Prostate gland (tissue), 2 donors: Measurements from ENCODE around the gene PPP2R5C. TPM values are rescaled to one million over a fixed set of nuclear protein-coding genes. Genes with fewer than 3 reads are reported as not detected.
A peak's percentile ranks its signal among the peaks of the same experiment; 100 is the strongest.

Experiments used
- DNase-seq: peaks from one replicate; pipeline ENCODE4 v3.0.0-alpha.2; 2019; ENCODE audit warnings: low spot score
- H3K27ac ChIP-seq, 2 donors: fragments of 200-600 bp; sonication (generic); 2 replicates each; pipeline ENCODE4 v1.5.1; 2017 to 2019
- H3K27me3 ChIP-seq: fragments of 200-600 bp; sonication (generic); replicated peaks from 2 replicates; pipeline ENCODE4 v1.5.1; 2019; ENCODE audit not compliant: insufficient read depth
- H3K36me3 ChIP-seq, 2 donors: fragments of 200-600 bp; sonication (generic); 1 replicate in 1 of 2; 2 replicates in 1 of 2; pipeline versions ENCODE4 v1.5.1 to v1.8.1; 2017 to 2019
- H3K4me1 ChIP-seq: fragments of 200-600 bp; sonication (generic); replicated peaks from 2 replicates; pipeline ENCODE4 v1.5.1; 2019
- H3K4me3 ChIP-seq, 2 donors: fragments of 200-600 bp; sonication (generic); 2 replicates each; pipeline ENCODE4 v1.5.1; 2017 to 2019
- H3K9me3 ChIP-seq: fragments of 200-600 bp; sonication (generic); 2 replicates; pipeline ENCODE4 v1.5.1; 2017
- POLR2A ChIP-seq: fragments of 450-650 bp; IDR thresholded peaks from one replicate; pipeline ENCODE4 v1.6.1; 2016; ENCODE audit warnings: antibody characterized with exemption, mild to moderate bottlenecking
- POLR2AphosphoS5 ChIP-seq: sonication (generic); formaldehyde crosslinking; IDR thresholded peaks from one replicate; pipeline ENCODE4 v1.6.1; 2017; ENCODE audit warnings: antibody characterized with exemption
- WGBS: methylation state at CpG from one replicate; pipeline ENCODE4 v1.1.5; 2018; 5-methylcytosine and 5-hydroxymethylcytosine counted together
- intact Hi-C: fragments of 100-400 bp; cut with DNase I; formaldehyde crosslinking; loops from one replicate; pipeline ENCODE4 v1.14.2; 2022
- total RNA-seq, 2 donors: library from RNA; depleted of rRNA; stranded (reverse); fragments of >200 nt; gene quantifications; one replicate each; pipeline ENCODE4 v1.1.0, GENCODE V29; 2016
- TF ChIP-seq, protein P1 (sequence below), 4 experiments: fragments of 200-600 bp in 2 of 4; fragments of 450-650 bp in 2 of 4; sonication (generic) in 2 of 4; IDR thresholded peaks; 1 replicate in 3 of 4; 2 replicates in 1 of 4; pipeline ENCODE4 v1.5.1; 2016 to 2019; ENCODE audit warnings: antibody characterized with exemption in 4 of 4, mild to moderate bottlenecking in 2 of 4, moderate library complexity in 2 of 4

PPP2R5C gene
- total RNA-seq, 2 donors from 2014 or later: 67.8 to 96.2 TPM

GRCh38 chr14:101812071-101812470 is 50.6 kb downstream of the PPP2R5C start:
- Histone ChIP-seq H3K27me3 (no peaks in the 10 kb centered on the region), H3K27ac (peak overlapping the region; percentile 94 to 99), H3K9me3 (no peaks in the 10 kb centered on the region), H3K4me1 (peaks cover 12% of the 10 kb centered on the region), H3K36me3 (no peaks in the 10 kb centered on the region), H3K4me3 (no peak overlapping the region)
- TF ChIP-seq POLR2A (no peak), POLR2AphosphoS5 (no peak)
- TF ChIP-seq, protein P1, sequence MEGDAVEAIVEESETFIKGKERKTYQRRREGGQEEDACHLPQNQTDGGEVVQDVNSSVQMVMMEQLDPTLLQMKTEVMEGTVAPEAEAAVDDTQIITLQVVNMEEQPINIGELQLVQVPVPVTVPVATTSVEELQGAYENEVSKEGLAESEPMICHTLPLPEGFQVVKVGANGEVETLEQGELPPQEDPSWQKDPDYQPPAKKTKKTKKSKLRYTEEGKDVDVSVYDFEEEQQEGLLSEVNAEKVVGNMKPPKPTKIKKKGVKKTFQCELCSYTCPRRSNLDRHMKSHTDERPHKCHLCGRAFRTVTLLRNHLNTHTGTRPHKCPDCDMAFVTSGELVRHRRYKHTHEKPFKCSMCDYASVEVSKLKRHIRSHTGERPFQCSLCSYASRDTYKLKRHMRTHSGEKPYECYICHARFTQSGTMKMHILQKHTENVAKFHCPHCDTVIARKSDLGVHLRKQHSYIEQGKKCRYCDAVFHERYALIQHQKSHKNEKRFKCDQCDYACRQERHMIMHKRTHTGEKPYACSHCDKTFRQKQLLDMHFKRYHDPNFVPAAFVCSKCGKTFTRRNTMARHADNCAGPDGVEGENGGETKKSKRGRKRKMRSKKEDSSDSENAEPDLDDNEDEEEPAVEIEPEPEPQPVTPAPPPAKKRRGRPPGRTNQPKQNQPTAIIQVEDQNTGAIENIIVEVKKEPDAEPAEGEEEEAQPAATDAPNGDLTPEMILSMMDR (IDR thresholded peaks at IDR 0.05): no peak
- intact Hi-C loops: no loop called here
- 84% methylated on average over 11 of the region's 11 CpGs for WGBS
- no peak for DNase-seq

GRCh38 chr14:101813171-101813759 is 51.8 kb downstream of the PPP2R5C start:
- DNase-seq: no peak
- Histone ChIP-seq H3K27ac (peak overlapping the region in 1 of 2 donors; percentile 35), H3K9me3 (no peaks in the 10 kb centered on the region), H3K4me3 (no peak overlapping the region), H3K36me3 (no peaks in the 10 kb centered on the region), H3K27me3 (no peaks in the 10 kb centered on the region), H3K4me1 (peaks cover 12% of the 10 kb centered on the region)
- intact Hi-C loops: no loop called here
- TF ChIP-seq, protein P1 (IDR thresholded peaks at IDR 0.05): no peak
- peak; percentile 45 for TF ChIP-seq POLR2AphosphoS5
- WGBS: 75% methylated on average over 7 of the region's 7 CpGs

DNA sequence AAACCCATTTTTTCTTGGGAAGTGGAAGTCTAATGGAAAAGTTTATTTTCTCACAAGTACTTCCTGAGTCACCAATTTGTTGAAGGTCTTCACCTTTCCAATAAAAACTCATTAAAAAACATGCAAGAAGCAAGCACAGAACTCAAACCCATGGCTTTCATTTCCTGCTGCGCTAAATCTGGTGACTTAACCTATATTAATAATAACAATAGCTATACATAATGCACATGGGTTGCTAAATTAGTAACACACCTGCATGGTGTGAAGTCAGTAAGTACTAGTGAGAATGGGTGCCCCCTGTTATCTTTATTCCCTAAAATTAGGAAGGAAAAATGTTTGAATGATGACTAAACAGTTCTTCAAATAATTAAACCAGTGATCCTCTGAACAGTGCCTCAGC is 52.3 kb downstream of the PPP2R5C start:
- 90% methylated on average over 1 of the region's 1 CpG for WGBS
- H3K4me1 ChIP-seq: peaks cover 12% of the 10 kb centered on the region

DNA sequence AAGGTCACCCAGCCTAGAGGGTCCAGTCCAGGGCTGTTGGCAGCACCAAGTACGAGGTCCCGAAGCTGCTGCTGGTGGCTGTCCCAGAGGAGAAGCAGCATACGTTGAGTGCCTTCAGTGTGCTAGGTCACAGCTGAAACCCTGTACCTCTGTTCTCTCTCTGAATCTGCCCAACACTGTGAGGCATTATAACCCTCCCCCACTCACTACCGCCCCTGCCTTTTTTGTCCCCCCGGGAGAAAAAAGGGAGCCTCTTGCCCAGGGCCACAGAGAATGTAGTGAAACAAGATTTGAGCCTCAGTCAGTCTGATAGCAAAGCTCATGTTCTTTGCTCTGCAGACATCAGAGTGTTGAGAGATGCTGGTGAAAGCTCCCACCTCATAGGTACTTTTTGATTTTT is 53.4 kb downstream of the PPP2R5C start:
- DNase-seq: no peak
- intact Hi-C loops: no loop called here
- no peak for TF ChIP-seq POLR2AphosphoS5
- TF ChIP-seq, protein P1 (IDR thresholded peaks at IDR 0.05): no peak
- TF ChIP-seq POLR2A: no peak
- 67% methylated on average over 5 of the region's 5 CpGs for WGBS
- Histone ChIP-seq H3K4me3 (no peak overlapping the region), H3K9me3 (no peaks in the 10 kb centered on the region), H3K27ac (no peak overlapping the region), H3K27me3 (no peaks in the 10 kb centered on the region), H3K4me1 (peaks cover 12% of the 10 kb centered on the region), H3K36me3 (no peaks in the 10 kb centered on the region)

More for the DNA sequence above, 52.3 kb downstream of the PPP2R5C start:
- no peaks in the 10 kb centered on the region for H3K27me3 ChIP-seq
- no peaks in the 10 kb centered on the region for H3K9me3 ChIP-seq
- H3K4me3 ChIP-seq: no peak overlapping the region
- TF ChIP-seq, protein P1 (IDR thresholded peaks at IDR 0.05): no peak
- no peak for TF ChIP-seq POLR2A
- TF ChIP-seq POLR2AphosphoS5: no peak
- no peak for DNase-seq
- H3K27ac ChIP-seq: peak overlapping the region in 1 of 2 donors; percentile 35
- no peaks in the 10 kb centered on the region for H3K36me3 ChIP-seq
- intact Hi-C loops: no loop called here

DNA sequence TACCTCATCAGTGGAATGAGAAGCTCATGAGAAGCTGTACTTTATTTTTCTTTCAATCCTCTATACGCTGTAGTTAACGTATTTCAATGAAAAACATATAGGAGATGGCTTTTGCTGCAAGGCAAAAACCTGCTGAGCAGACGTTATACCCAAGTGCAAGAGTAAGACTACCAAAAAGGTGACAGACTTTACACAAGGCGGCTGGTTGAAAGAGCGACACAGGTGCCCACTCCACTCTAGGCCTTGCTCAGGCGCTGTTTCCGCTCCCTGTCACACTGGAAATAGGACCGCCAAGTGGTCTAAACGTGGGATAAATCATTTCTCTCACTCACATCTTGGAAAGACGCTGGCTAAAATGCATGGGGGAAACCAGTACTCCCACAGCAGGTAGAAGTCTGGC is 54.5 kb downstream of the PPP2R5C start:
- no peak for DNase-seq
- Histone ChIP-seq H3K36me3 (no peaks in the 10 kb centered on the region), H3K9me3 (no peaks in the 10 kb centered on the region), H3K27me3 (no peaks in the 10 kb centered on the region), H3K27ac (no peak overlapping the region), H3K4me3 (no peak overlapping the region), H3K4me1 (peaks cover 10% of the 10 kb centered on the region)
- intact Hi-C loops: no loop called here
- WGBS: 86% methylated on average over 10 of the region's 10 CpGs
- TF ChIP-seq POLR2AphosphoS5 (no peak), POLR2A (no peak)
- TF ChIP-seq, protein P1 (IDR thresholded peaks at IDR 0.05): no peak
